HepG2 (cell line): ENCODE results near the gene RBM28. TPM values are rescaled to one million over a fixed set of nuclear protein-coding genes. Genes with fewer than 3 reads are reported as not detected.

Experiments
- BCLAF1 ChIP-seq: fragments of 450-650 bp; IDR thresholded peaks from 2 replicates; pipeline ENCODE4 v1.6.1; 2017; ENCODE audit warnings: mild to moderate bottlenecking
- BHLHE40 ChIP-seq: IDR thresholded peaks from 2 replicates; pipeline ENCODE4 v1.6.1; 2011; ENCODE audit warnings: low read length, improper control_type of control experiment
- NFYC ChIP-seq: IDR thresholded peaks from 2 replicates; pipeline ENCODE4 v1.6.1; 2016; ENCODE audit warnings: missing genetic modification reagents, missing compliant biosample characterization
- PRDM10 ChIP-seq: sonication (generic); formaldehyde crosslinking; IDR thresholded peaks from 2 replicates; pipeline ENCODE4 v1.4.0; 2020; ENCODE audit warnings: low read depth, missing genetic modification reagents
- RXRB ChIP-seq: IDR thresholded peaks from 2 replicates; pipeline ENCODE4 v1.6.1; 2016; ENCODE audit warnings: borderline replicate concordance, missing genetic modification reagents, missing compliant biosample characterization
- TBX2 ChIP-seq: sonication (generic); formaldehyde crosslinking; IDR thresholded peaks from 2 replicates; pipeline ENCODE4 v1.5.0; 2020; ENCODE audit warnings: missing genetic modification reagents, mild to moderate bottlenecking, borderline replicate concordance
- THAP11 ChIP-seq: IDR thresholded peaks from 2 replicates; pipeline ENCODE4 v1.6.1; 2016; ENCODE audit warnings: missing biosample characterization, missing genetic modification reagents
- ZBTB2 ChIP-seq: sonication (generic); formaldehyde crosslinking; IDR thresholded peaks from 2 replicates; pipeline ENCODE4 v1.8.0; 2022; ENCODE audit warnings: low read depth, missing genetic modification reagents
- ZNF691 ChIP-seq: sonication (generic); formaldehyde crosslinking; IDR thresholded peaks from 2 replicates; pipeline ENCODE4 v1.4.0; 2020; ENCODE audit warnings: missing genetic modification reagents, low read depth, mild to moderate bottlenecking, borderline replicate concordance
- ZNF790 ChIP-seq: sonication (generic); formaldehyde crosslinking; IDR thresholded peaks from 2 replicates; pipeline ENCODE4 v1.8.0; 2022; ENCODE audit warnings: missing genetic modification reagents, mild to moderate bottlenecking, borderline replicate concordance
- polyA plus RNA-seq, 8 experiments: library from polyadenylated mRNA; depleted of rRNA in 3 of 8; stranded (reverse) in 7 of 8; unstranded in 1 of 8; fragments of >200 nt; fragmentation: Illumina TruSeq in 4 of 8; extraction: Trizol in 4 of 8; gene quantifications; 2 replicates each; pipeline versions ENCODE4 v1.2.1 to v1.2.3, GENCODE V29; 2011 to 2016; ENCODE audit warnings: low read depth in 4 of 8, missing spikeins in 1 of 8, mixed read lengths in 1 of 8; ENCODE audit not compliant: insufficient read depth in 1 of 8
- total RNA-seq, 5 experiments: library from RNA; depleted of rRNA; stranded (reverse); fragments of >200 nt; fragmentation: Illumina TruSeq; extraction: Trizol; gene quantifications; 2 replicates each; pipeline ENCODE4 v1.2.3, GENCODE V29; 2016; ENCODE audit warnings: low read depth in 1 of 5

Gene RBM28
- total and polyA plus RNA-seq, 2 of the 13 experiments (the other 11 are each of a cell fraction or from before 2014, with no cell fraction given), result 20.5 to 49.0 TPM

GRCh38 chr7:128358233-128358632, 14.5 kb upstream of the RBM28 start (continued):
- TF ChIP-seq BCLAF1 (no peak), TBX2 (CRISPR knock-in tag) (no peak), PRDM10 (no peak), ZBTB2 (CRISPR knock-in tag) (no peak), THAP11 (CRISPR knock-in tag) (no peak), RXRB (no peak), NFYC (no peak), ZNF691 (no peak), ZNF790 (no peak), BHLHE40 (no peak)
